ENCODE data around the gene MAP3K6. TPM values are rescaled to one million over a fixed set of nuclear protein-coding genes. Genes with fewer than 3 reads are reported as not detected.
"Not testable (repeated sequence)": the region's sequence is repeated elsewhere in the genome, so short reads cannot be mapped to it uniquely, and the experiment has no call there.

MAP3K6 gene
- total RNA-seq (1 to 10 TPM; 3.3 to 4.9 TPM), total RNA-seq (3.7 to 13.3 reads per million in 2 donors)

- Mint-ChIP-seq H3K4me1 (peaks cover 29% of the 10 kb centered on the region), H3K36me3 (ENCODE audit: low read depth) (no peaks in the 10 kb centered on the region), H3K27me3 (no peaks in the 10 kb centered on the region), H3K4me3 (peak within 1 kb of the TSS; percentile 95), H3K27ac (peak within 1 kb of the TSS; percentile 67)
- peak; percentile 61 for ATAC-seq
- no peaks in the 10 kb centered on the region for H3K9me3 ChIP-seq (ENCODE audit: control insufficient read depth, low read length, poor library complexity, severe bottlenecking)
- DNase-seq: peak in 2 of 3 donors; percentile 36 to 49
Observed at GRCh38 chr1:27366411-27367159, at the start of gene MAP3K6. MAP3K6 (minus strand) TSS chr1:27366961; CDS start chr1:27366597, 364 bp downstream.

DNA sequence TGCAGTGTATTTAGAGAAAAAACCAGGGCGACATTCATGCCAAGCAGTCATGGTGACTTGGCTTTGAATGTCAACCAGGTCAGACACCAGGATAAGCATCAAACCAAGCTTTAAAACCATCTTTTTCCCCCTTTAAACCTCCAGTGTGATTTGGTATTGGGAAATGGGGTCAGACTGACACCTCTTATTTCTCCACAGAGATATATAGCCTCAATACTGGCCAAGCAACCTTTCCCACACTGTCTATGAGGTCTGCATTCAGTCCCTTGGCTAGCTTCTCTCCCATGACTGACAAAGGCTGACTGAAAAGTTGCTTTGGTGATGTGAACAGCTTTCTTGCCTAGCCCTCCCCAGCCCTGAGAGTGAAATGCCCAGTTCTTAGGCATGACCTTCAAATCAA is 47.3 kb upstream of the MAP3K6 start:
- no peak overlapping the region for H3K27ac Mint-ChIP-seq
- H3K9me3 ChIP-seq (ENCODE audit: control insufficient read depth, low read length, poor library complexity, severe bottlenecking): no peaks in the 10 kb centered on the region
- peaks cover 4% of the 10 kb centered on the region for H3K36me3 Mint-ChIP-seq (ENCODE audit: low read depth)

GRCh38 chr1:27413004-27413403 is 46.2 kb upstream of the MAP3K6 start:
- ATAC-seq: no peak
- no peak overlapping the region for H3K4me3 Mint-ChIP-seq
- H3K27ac Mint-ChIP-seq: no peak overlapping the region
- H3K4me1 Mint-ChIP-seq: peaks cover 5% of the 10 kb centered on the region
- H3K27me3 Mint-ChIP-seq: no peaks in the 10 kb centered on the region
- no peaks in the 10 kb centered on the region for H3K9me3 ChIP-seq (ENCODE audit: control insufficient read depth, low read length, poor library complexity, severe bottlenecking)
- peaks cover 3% of the 10 kb centered on the region for H3K36me3 Mint-ChIP-seq (ENCODE audit: low read depth)
- DNase-seq: no peak

More for the DNA sequence above, 47.3 kb upstream of the MAP3K6 start:
- H3K4me3 Mint-ChIP-seq: no peak overlapping the region
- ATAC-seq (no peak), DNase-seq (no peak)
- peaks cover 13% of the 10 kb centered on the region for H3K4me1 Mint-ChIP-seq
- no peaks in the 10 kb centered on the region for H3K27me3 Mint-ChIP-seq

GRCh38 chr1:27412502-27412901 is 45.7 kb upstream of the MAP3K6 start:
- no peak for ATAC-seq
- no peak for DNase-seq
- H3K9me3 ChIP-seq (ENCODE audit: control insufficient read depth, low read length, poor library complexity, severe bottlenecking): no peaks in the 10 kb centered on the region
- H3K4me1 Mint-ChIP-seq: peaks cover 5% of the 10 kb centered on the region
- H3K27me3 Mint-ChIP-seq: no peaks in the 10 kb centered on the region
- H3K36me3 Mint-ChIP-seq (ENCODE audit: low read depth): peaks cover 3% of the 10 kb centered on the region
- no peak overlapping the region for H3K4me3 Mint-ChIP-seq
- no peak overlapping the region for H3K27ac Mint-ChIP-seq

GRCh38 chr1:27410709-27411108 is 43.9 kb upstream of the MAP3K6 start:
- no peaks in the 10 kb centered on the region for H3K36me3 Mint-ChIP-seq (ENCODE audit: low read depth)

DNA sequence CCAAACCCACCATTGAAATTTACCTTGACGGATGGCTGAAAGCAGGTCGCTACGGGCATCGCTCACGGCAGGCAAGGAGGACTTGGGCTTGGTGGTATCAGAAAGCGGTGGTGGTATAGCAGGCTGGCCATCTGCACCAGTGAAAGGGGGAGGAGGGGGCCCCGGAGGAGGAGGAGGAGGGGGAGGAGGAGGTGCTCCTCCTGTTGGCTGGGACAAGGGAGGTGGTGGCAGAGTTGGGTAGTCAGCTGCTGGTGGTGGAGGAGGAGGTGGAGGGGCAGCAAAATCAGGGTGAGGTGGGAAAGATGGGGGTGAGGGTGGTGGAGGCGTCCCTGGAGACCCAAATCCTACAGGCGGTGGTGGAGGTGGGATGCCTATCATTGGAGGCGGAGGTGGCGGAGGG is 42.9 kb upstream of the MAP3K6 start:
- H3K4me1 Mint-ChIP-seq: no peaks in the 10 kb centered on the region
- H3K27ac Mint-ChIP-seq: no peak overlapping the region
- no peak for ATAC-seq
- no peak for DNase-seq
- H3K27me3 Mint-ChIP-seq: no peaks in the 10 kb centered on the region
- H3K9me3 ChIP-seq (ENCODE audit: control insufficient read depth, low read length, poor library complexity, severe bottlenecking): no peaks in the 10 kb centered on the region
- no peaks in the 10 kb centered on the region for H3K36me3 Mint-ChIP-seq (ENCODE audit: low read depth)
- H3K4me3 Mint-ChIP-seq: no peak overlapping the region

More at GRCh38 chr1:27410709-27411108, 43.9 kb upstream of the MAP3K6 start:
- Mint-ChIP-seq H3K27me3 (no peaks in the 10 kb centered on the region), H3K27ac (peak overlapping the region; percentile 11), H3K4me3 (no peak overlapping the region), H3K4me1 (no peaks in the 10 kb centered on the region)
- ATAC-seq: no peak
- no peaks in the 10 kb centered on the region for H3K9me3 ChIP-seq (ENCODE audit: control insufficient read depth, low read length, poor library complexity, severe bottlenecking)
- no peak for DNase-seq

GRCh38 chr1:27408151-27408550 is 41.4 kb upstream of the MAP3K6 start:
- no peak for ATAC-seq
- no peak overlapping the region for H3K27ac Mint-ChIP-seq
- H3K4me3 Mint-ChIP-seq: no peak overlapping the region
- no peaks in the 10 kb centered on the region for H3K36me3 Mint-ChIP-seq (ENCODE audit: low read depth)
- peaks cover 3% of the 10 kb centered on the region for H3K4me1 Mint-ChIP-seq
- no peaks in the 10 kb centered on the region for H3K27me3 Mint-ChIP-seq
- no peaks in the 10 kb centered on the region for H3K9me3 ChIP-seq (ENCODE audit: control insufficient read depth, low read length, poor library complexity, severe bottlenecking)
- no peak for DNase-seq

DNA sequence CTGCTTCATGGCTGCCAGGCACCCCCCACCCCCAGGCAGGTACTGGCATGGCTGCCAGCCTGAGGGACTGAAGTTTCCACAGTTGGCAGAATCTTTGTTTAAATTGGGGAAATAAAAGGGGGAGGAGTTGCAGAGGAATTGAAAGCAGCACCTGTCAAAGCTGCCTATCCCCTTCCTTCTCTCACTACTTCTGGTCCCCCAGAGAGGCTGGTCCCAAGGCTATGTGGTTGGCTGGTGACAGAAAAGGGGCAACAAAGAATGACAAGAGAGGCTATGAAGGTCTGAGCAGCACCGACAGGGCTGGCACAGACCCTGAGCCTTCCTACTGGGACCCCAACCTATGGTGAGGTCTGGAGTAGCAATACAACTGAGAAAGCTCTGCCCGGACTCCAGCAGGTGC is 40.0 kb upstream of the MAP3K6 start:
- ATAC-seq; DNase-seq; H3K36me3 Mint-ChIP-seq (ENCODE audit: low read depth); H3K27me3 Mint-ChIP-seq; H3K27ac Mint-ChIP-seq; H3K4me1 Mint-ChIP-seq; H3K9me3 ChIP-seq (ENCODE audit: control insufficient read depth, low read length, poor library complexity, severe bottlenecking); H3K4me3 Mint-ChIP-seq: not testable (repeated sequence)

DNA sequence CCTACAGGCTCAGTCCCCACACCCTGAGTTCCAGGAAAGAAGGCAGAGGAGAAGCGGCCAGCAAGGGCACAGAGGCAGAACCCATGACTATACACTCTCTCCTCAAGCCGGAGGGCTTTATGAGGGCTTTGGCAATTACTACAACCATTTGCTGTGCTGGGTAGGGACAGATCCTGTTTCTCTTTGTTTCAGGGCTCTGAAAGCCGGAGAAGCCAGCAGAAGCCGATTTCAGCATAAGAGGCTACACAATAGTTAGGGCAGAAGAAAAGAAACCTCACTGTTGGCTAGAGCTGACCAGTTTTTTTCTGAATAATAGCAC is 39.6 kb upstream of the MAP3K6 start:
- ATAC-seq (no peak), DNase-seq (no peak)
- Mint-ChIP-seq H3K36me3 (ENCODE audit: low read depth) (no peaks in the 10 kb centered on the region), H3K4me1 (peaks cover 3% of the 10 kb centered on the region), H3K27me3 (no peaks in the 10 kb centered on the region), H3K27ac (peak overlapping the region; percentile 79), H3K4me3 (no peak overlapping the region)
- no peaks in the 10 kb centered on the region for H3K9me3 ChIP-seq (ENCODE audit: control insufficient read depth, low read length, poor library complexity, severe bottlenecking)

- not testable (repeated sequence) for H3K27me3 Mint-ChIP-seq; H3K4me3 Mint-ChIP-seq; H3K4me1 Mint-ChIP-seq; DNase-seq; H3K9me3 ChIP-seq (ENCODE audit: control insufficient read depth, low read length, poor library complexity, severe bottlenecking); H3K36me3 Mint-ChIP-seq (ENCODE audit: low read depth); ATAC-seq
- H3K27ac Mint-ChIP-seq: peak overlapping the region; percentile 79
Observed at GRCh38 chr1:27405598-27406361, 39.0 kb upstream of the MAP3K6 start.

GRCh38 chr1:27405074-27405473 is 38.3 kb upstream of the MAP3K6 start:
- H3K4me3 Mint-ChIP-seq: no peak overlapping the region
- H3K27ac Mint-ChIP-seq: no peak overlapping the region
- H3K4me1 Mint-ChIP-seq: peaks cover 7% of the 10 kb centered on the region
- no peaks in the 10 kb centered on the region for H3K27me3 Mint-ChIP-seq
- DNase-seq (no peak), ATAC-seq (no peak)
- no peaks in the 10 kb centered on the region for H3K36me3 Mint-ChIP-seq (ENCODE audit: low read depth)
- H3K9me3 ChIP-seq (ENCODE audit: control insufficient read depth, low read length, poor library complexity, severe bottlenecking): no peaks in the 10 kb centered on the region

- peak overlapping the region; percentile 59 for H3K4me3 Mint-ChIP-seq
- H3K27ac Mint-ChIP-seq: peak overlapping the region; percentile 86
- H3K27me3 Mint-ChIP-seq: no peaks in the 10 kb centered on the region
- no peaks in the 10 kb centered on the region for H3K9me3 ChIP-seq (ENCODE audit: control insufficient read depth, low read length, poor library complexity, severe bottlenecking)
- peaks cover 7% of the 10 kb centered on the region for H3K4me1 Mint-ChIP-seq
- ATAC-seq: no peak
- no peaks in the 10 kb centered on the region for H3K36me3 Mint-ChIP-seq (ENCODE audit: low read depth)
- no peak for DNase-seq
Observed at GRCh38 chr1:27403931-27404330, 37.2 kb upstream of the MAP3K6 start.

DNA sequence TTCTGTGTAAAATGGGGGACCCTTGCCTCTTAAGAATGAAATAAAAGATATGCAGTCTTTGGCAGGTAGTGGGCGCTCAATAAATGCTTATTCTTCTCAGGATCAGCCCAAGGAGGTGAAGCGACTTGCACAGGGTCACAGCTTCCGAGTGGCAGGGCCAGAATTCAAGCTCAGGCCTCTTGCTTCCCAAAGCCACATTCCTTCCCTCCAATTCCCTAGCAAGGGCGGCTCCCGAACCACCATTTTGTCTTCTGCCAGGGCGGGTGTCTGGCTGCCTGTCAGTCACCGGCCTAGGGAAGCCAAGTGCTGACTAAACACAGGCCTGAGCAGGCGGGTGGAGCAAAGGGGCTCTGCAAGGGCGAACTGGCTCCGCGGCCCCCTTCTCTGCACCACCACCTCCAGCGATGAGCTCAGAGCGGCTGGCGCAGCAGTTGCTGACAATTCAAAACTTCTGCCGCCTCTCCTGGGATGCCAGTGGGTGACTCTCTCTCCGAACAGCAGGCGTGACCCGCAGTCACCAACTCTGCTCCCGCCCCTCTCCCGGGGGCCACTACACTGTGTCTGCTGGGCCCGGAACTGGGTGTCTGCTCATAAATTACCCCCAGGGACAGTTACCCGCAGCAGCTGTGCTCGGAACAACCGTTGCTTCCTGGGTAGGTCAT is 36.4 kb upstream of the MAP3K6 start:
- Mint-ChIP-seq H3K27ac (peak overlapping the region; percentile 86), H3K4me3 (no peak overlapping the region), H3K36me3 (ENCODE audit: low read depth) (no peaks in the 10 kb centered on the region), H3K4me1 (peaks cover 7% of the 10 kb centered on the region), H3K27me3 (no peaks in the 10 kb centered on the region)
- H3K9me3 ChIP-seq (ENCODE audit: control insufficient read depth, low read length, poor library complexity, severe bottlenecking): no peaks in the 10 kb centered on the region
- DNase-seq (no peak), ATAC-seq (peak; percentile 54)
